Neural cell (in vitro differentiated cells): ENCODE measurements around the gene KMT5C. TPM values are rescaled to one million over a fixed set of nuclear protein-coding genes. Genes with fewer than 3 reads are reported as not detected.

Experiments used
- H2AFZ ChIP-seq: fragments of 200-600, 300-800 bp; sonication (generic), shearing (Covaris generic); 2 replicates; pipeline ENCODE4 v1.6.0; 2014; ENCODE audit warnings: low read depth, mild to moderate bottlenecking, antibody characterized with exemption, low read length, moderate library complexity
- H3F3A ChIP-seq: fragments of 200-600 bp; shearing (Covaris generic); 2 replicates; pipeline ENCODE4 v1.6.1; 2016; ENCODE audit warnings: mild to moderate bottlenecking, moderate library complexity, mixed read lengths, antibody characterized with exemption, low read length; ENCODE audit not compliant: insufficient read depth, poor library complexity, severe bottlenecking
- H3K27ac ChIP-seq: fragments of 200-600, 300-800 bp; sonication (generic), shearing (Covaris generic); 2 replicates; pipeline ENCODE4 v1.5.1; 2014; ENCODE audit warnings: mild to moderate bottlenecking, low read length, moderate library complexity
- H3K27me3 ChIP-seq: fragments of 300-800, 200-600 bp; sonication (generic), shearing (Covaris generic); 2 replicates; pipeline ENCODE4 v1.6.0; 2014; ENCODE audit warnings: mild to moderate bottlenecking, low read depth, low read length, moderate library complexity; ENCODE audit not compliant: insufficient read depth
- H3K36me3 ChIP-seq: fragments of 300-800, 200-600 bp; sonication (generic), shearing (Covaris generic); 2 replicates; pipeline ENCODE4 v1.5.1; 2014; ENCODE audit warnings: mild to moderate bottlenecking, antibody characterized with exemption, low read length, moderate library complexity; ENCODE audit not compliant: insufficient read depth
- H3K4me2 ChIP-seq: fragments of 300-800, 200-600 bp; sonication (generic), shearing (Covaris generic); 2 replicates; pipeline ENCODE4 v1.6.0; 2014; ENCODE audit warnings: mild to moderate bottlenecking, low read length
- H3K4me3 ChIP-seq: fragments of 300-800, 200-600 bp; sonication (generic), shearing (Covaris generic); 2 replicates; pipeline ENCODE4 v1.5.1; 2014; ENCODE audit warnings: mild to moderate bottlenecking, low read length, moderate library complexity
- H3K79me2 ChIP-seq: fragments of 200-600 bp; shearing (Covaris generic); replicated peaks from 2 replicates; pipeline ENCODE4 v1.6.0; 2014; ENCODE audit warnings: mild to moderate bottlenecking, low read length, moderate library complexity; ENCODE audit not compliant: insufficient read depth
- H3K9ac ChIP-seq: fragments of 300-800, 200-600 bp; sonication (generic), shearing (Covaris generic); 2 replicates; pipeline ENCODE4 v1.6.1; 2016; ENCODE audit warnings: mild to moderate bottlenecking, low read length, mixed read lengths
- H3K9me2 ChIP-seq: fragments of 200-600 bp; shearing (Covaris generic); 2 replicates; pipeline ENCODE4 v1.6.1; 2016; ENCODE audit warnings: mild to moderate bottlenecking, low read length, mixed read lengths; ENCODE audit not compliant: insufficient read depth
- H3K9me3 ChIP-seq: fragments of 200-600, 300-800 bp; sonication (generic), shearing (Covaris generic); 2 replicates; pipeline ENCODE4 v1.6.1; 2016; ENCODE audit warnings: mild to moderate bottlenecking, mixed run types, low read length, moderate library complexity, mixed read lengths
- H4K20me1 ChIP-seq: fragments of 200-600 bp; shearing (Covaris generic); 2 replicates; pipeline ENCODE4 v1.6.1; 2016; ENCODE audit warnings: mild to moderate bottlenecking, mixed run types; ENCODE audit not compliant: insufficient read depth
- EP300 ChIP-seq: fragments of 450-650 bp; conservative IDR thresholded peaks from 2 replicates; pipeline ENCODE4 v1.6.1; 2014; ENCODE audit warnings: antibody characterized with exemption, mild to moderate bottlenecking, moderate library complexity; ENCODE audit not compliant: poor library complexity, severe bottlenecking
- EZH2 ChIP-seq: fragments of 200-600, 300-800 bp; shearing (Covaris generic), sonication (generic); IDR thresholded peaks from 2 replicates; pipeline ENCODE4 v1.6.1; 2014; ENCODE audit warnings: antibody characterized with exemption, low read length, borderline replicate concordance, mild to moderate bottlenecking; ENCODE audit not compliant: insufficient read depth, poor library complexity, severe bottlenecking
- MXI1 ChIP-seq: fragments of 450-650 bp; conservative IDR thresholded peaks from 2 replicates; pipeline ENCODE4 v1.6.1; 2014; ENCODE audit warnings: antibody characterized with exemption, mild to moderate bottlenecking; ENCODE audit not compliant: poor library complexity, severe bottlenecking
- POLR2AphosphoS5 ChIP-seq: IDR thresholded peaks from 2 replicates; pipeline ENCODE4 v1.6.1; 2012
- RAD21 ChIP-seq: fragments of 450-650 bp; conservative IDR thresholded peaks from 2 replicates; pipeline ENCODE4 v1.6.1; 2014; ENCODE audit warnings: antibody characterized with exemption, mild to moderate bottlenecking, moderate library complexity
- REST ChIP-seq: IDR thresholded peaks from 2 replicates; pipeline ENCODE4 v1.6.1; 2012; ENCODE audit warnings: borderline replicate concordance
- SMC3 ChIP-seq: fragments of 450-650 bp; conservative IDR thresholded peaks from 2 replicates; pipeline ENCODE4 v1.6.1; 2014; ENCODE audit warnings: antibody characterized with exemption, mild to moderate bottlenecking, moderate library complexity; ENCODE audit not compliant: poor library complexity
- TAF1 ChIP-seq: IDR thresholded peaks from 2 replicates; pipeline ENCODE4 v1.6.1; 2012; ENCODE audit warnings: low read depth
- polyA plus RNA-seq: library from polyadenylated mRNA; depleted of rRNA; stranded (reverse); fragments of >200 nt; gene quantifications from 2 replicates; pipeline ENCODE4 v1.2.3, GENCODE V29; 2014
- TF ChIP-seq, protein P1 (sequence below): fragments of 450-650 bp; IDR thresholded peaks from 2 replicates; pipeline ENCODE4 v1.5.1; 2014; ENCODE audit warnings: antibody characterized with exemption, mild to moderate bottlenecking, moderate library complexity; ENCODE audit not compliant: poor library complexity, severe bottlenecking

KMT5C gene
- polyA plus RNA-seq, 1 donor from 2014 or later = 50.9 TPM

- Histone ChIP-seq H3K4me2 (peak overlapping the region; percentile 19), H3K27ac (peak overlapping the region; percentile 28), H3K36me3 (no peaks in the 10 kb centered on the region), H3K9ac (peak overlapping the region; percentile 48), H3K79me2 (peaks cover 22% of the 10 kb centered on the region), H2AFZ (no peak overlapping the region), H4K20me1 (peaks cover 19% of the 10 kb centered on the region), H3K9me3 (no peaks in the 10 kb centered on the region), H3K9me2 (no peaks in the 10 kb centered on the region), H3F3A (no peaks in the 10 kb centered on the region), H3K4me3 (peak overlapping the region; percentile 56), H3K27me3 (peaks cover 3% of the 10 kb centered on the region)
- TF ChIP-seq EZH2 (no peak), MXI1 (no peak), POLR2AphosphoS5 (peak; percentile 34), SMC3 (peak; percentile 31), TAF1 (no peak), REST (no peak), RAD21 (peak; percentile 38), EP300 (no peak)
- TF ChIP-seq, protein P1, sequence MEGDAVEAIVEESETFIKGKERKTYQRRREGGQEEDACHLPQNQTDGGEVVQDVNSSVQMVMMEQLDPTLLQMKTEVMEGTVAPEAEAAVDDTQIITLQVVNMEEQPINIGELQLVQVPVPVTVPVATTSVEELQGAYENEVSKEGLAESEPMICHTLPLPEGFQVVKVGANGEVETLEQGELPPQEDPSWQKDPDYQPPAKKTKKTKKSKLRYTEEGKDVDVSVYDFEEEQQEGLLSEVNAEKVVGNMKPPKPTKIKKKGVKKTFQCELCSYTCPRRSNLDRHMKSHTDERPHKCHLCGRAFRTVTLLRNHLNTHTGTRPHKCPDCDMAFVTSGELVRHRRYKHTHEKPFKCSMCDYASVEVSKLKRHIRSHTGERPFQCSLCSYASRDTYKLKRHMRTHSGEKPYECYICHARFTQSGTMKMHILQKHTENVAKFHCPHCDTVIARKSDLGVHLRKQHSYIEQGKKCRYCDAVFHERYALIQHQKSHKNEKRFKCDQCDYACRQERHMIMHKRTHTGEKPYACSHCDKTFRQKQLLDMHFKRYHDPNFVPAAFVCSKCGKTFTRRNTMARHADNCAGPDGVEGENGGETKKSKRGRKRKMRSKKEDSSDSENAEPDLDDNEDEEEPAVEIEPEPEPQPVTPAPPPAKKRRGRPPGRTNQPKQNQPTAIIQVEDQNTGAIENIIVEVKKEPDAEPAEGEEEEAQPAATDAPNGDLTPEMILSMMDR = peak; percentile 31
Measured at GRCh38 chr19:55383279-55384130, 43.8 kb downstream of the KMT5C start.

DNA sequence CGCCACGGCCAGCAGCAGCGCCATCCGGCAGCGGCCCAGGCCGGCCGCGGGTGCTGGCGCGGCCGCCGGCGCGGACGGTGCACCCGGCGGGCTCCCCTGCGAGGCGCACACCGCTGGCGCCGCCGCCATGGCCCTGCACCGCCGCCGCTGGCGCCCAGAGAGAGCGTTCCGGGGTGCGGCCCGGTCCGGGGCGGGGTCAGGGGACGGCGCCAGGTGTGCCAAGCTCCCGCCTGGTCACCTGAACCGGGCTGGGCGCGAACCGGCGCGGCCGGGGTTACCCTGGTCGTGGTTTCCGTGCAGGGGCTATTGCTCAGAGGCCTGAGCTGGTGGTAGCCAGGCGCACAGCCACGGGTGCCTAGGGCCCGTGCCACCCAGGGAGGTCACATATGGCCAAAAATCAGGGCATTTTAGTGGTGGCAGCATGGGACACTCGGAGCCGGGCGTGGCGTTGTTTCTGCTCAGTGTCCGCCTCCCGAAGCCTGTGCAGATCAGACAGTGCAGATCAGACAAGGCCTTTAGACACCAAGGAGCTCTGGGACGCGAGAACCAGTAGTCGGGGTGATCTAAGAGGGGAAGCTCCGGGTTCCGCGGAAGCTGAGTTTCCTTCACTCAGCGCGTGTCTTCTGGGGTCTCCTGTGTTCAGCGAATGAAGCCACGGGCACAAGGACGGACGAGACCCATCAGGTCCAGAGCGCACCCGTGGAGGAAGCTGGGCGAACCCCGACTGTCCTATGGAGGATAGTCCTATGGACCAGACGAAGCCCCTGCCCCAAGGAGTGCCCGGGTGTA lies 44.6 kb downstream of the KMT5C start, which contains the start of gene TMEM238:
Gene TMEM238 (minus strand): TSS at position 162 of the 789 bp plus-strand sequence. CDS start 33 bp downstream, at position 129.
- Histone ChIP-seq H3K79me2 (peaks cover 22% of the 10 kb centered on the region), H3K36me3 (no peaks in the 10 kb centered on the region), H3K9me3 (no peaks in the 10 kb centered on the region), H3K4me2 (peak within 1 kb of the TSS; percentile 42), H2AFZ (no peak within 1 kb of the TSS), H4K20me1 (peaks cover 21% of the 10 kb centered on the region), H3K27me3 (peaks cover 3% of the 10 kb centered on the region), H3F3A (no peaks in the 10 kb centered on the region), H3K4me3 (peak within 1 kb of the TSS; percentile 88), H3K9ac (peak within 1 kb of the TSS; percentile 53), H3K27ac (peak within 1 kb of the TSS; percentile 86), H3K9me2 (no peaks in the 10 kb centered on the region)
- no peak for TF ChIP-seq EZH2
- TF ChIP-seq EP300 = no peak
- TF ChIP-seq REST = no peak
- TF ChIP-seq POLR2AphosphoS5 = no peak
- no peak for TF ChIP-seq TAF1
- no peak for TF ChIP-seq RAD21
- TF ChIP-seq, protein P1 = peak; percentile 4
